Gastrocnemius medialis (tissue), 4 donors: ENCODE results near the gene ZBED5.

Experiments
- CTCF ChIP-seq, 5 experiments: fragments of 450-650 bp in 3 of 5; fragments of 200-600 bp in 2 of 5; sonication (generic) in 2 of 5; IDR thresholded peaks in 4 of 5; conservative IDR thresholded peaks in 1 of 5; 1 replicate in 4 of 5; 2 replicates in 1 of 5; pipeline ENCODE4 v1.5.1; 2016 to 2019; ENCODE audit warnings: antibody characterized with exemption in 5 of 5, mild to moderate bottlenecking in 3 of 5, moderate library complexity in 3 of 5
- POLR2A ChIP-seq, 2 donors: fragments of 450-650 bp; IDR thresholded peaks; one replicate each; pipeline ENCODE4 v1.6.1; 2017; ENCODE audit warnings: antibody characterized with exemption in 2 of 2, mild to moderate bottlenecking in 2 of 2, moderate library complexity in 2 of 2

GRCh38 chr11:10861799-10862198 lies 3.9 kb upstream of the ZBED5 start:
- TF ChIP-seq CTCF (IDR thresholded peaks at IDR 0.05 in 4 of 5, conservative IDR thresholded peaks at IDR 0.05 in 1 of 5): no peak
- no peak for TF ChIP-seq POLR2A (IDR thresholded peaks at IDR 0.05)
